Activated naive CD8-positive, alpha-beta T cell treated with anti-CD3 and anti-CD28 coated beads for 36 hours (primary cell): ENCODE data around the gene TTLL11. TPM values are rescaled to one million over a fixed set of nuclear protein-coding genes. Genes with fewer than 3 reads are reported as not detected.

Source experiments
- DNase-seq: peaks from one replicate; pipeline ENCODE4 v3.0.0; 2021
- H3K27ac Mint-ChIP-seq: one replicate; pipeline ENCODE4 v1.8.0; 2022; ENCODE audit warnings: mild to moderate bottlenecking, moderate library complexity, mixed read lengths
- H3K27me3 Mint-ChIP-seq: one replicate; pipeline ENCODE4 v1.8.0; 2022; ENCODE audit warnings: mild to moderate bottlenecking, mixed read lengths
- H3K36me3 Mint-ChIP-seq: one replicate; pipeline ENCODE4 v1.8.0; 2021; ENCODE audit warnings: mild to moderate bottlenecking, mixed read lengths
- H3K4me1 Mint-ChIP-seq: one replicate; pipeline ENCODE4 v1.8.0; 2021; ENCODE audit warnings: mixed read lengths
- H3K4me3 Mint-ChIP-seq: one replicate; pipeline ENCODE4 v1.8.0; 2022; ENCODE audit warnings: mild to moderate bottlenecking, moderate library complexity, mixed read lengths
- H3K9me3 Mint-ChIP-seq: one replicate; pipeline ENCODE4 v1.8.0; 2022; ENCODE audit warnings: mixed read lengths
- total RNA-seq, 2 experiments: library from RNA; stranded (reverse); gene quantifications; one replicate each; pipeline ENCODE4 v1.2.3, GENCODE V29; 2021

TTLL11 gene
- total RNA-seq, result 1 to 10 TPM; 2.5 to 2.8 TPM

- peaks cover 14% of the 10 kb centered on the region for H3K36me3 Mint-ChIP-seq
- H3K27ac Mint-ChIP-seq, result peak within 1 kb of the TSS; percentile 47
- peaks cover 33% of the 10 kb centered on the region for H3K4me1 Mint-ChIP-seq
- H3K9me3 Mint-ChIP-seq, result no peaks in the 10 kb centered on the region
- peak; percentile 97 for DNase-seq
- peak within 1 kb of the TSS; percentile 87 for H3K4me3 Mint-ChIP-seq
- H3K27me3 Mint-ChIP-seq, result peaks cover 16% of the 10 kb centered on the region
Observed at GRCh38 chr9:122092611-122093506, at the start of gene TTLL11. TTLL11 (minus strand) TSS chr9:122093308; CDS start chr9:122093148, 160 bp downstream.

GRCh38 chr9:122141671-122142070, 48.6 kb upstream of the TTLL11 start:
- no peak for DNase-seq
- H3K9me3 Mint-ChIP-seq, result no peaks in the 10 kb centered on the region
- no peaks in the 10 kb centered on the region for H3K27me3 Mint-ChIP-seq
- H3K4me3 Mint-ChIP-seq, result no peak overlapping the region
- H3K4me1 Mint-ChIP-seq, result peaks cover 2% of the 10 kb centered on the region
- no peak overlapping the region for H3K27ac Mint-ChIP-seq
- peaks cover 1% of the 10 kb centered on the region for H3K36me3 Mint-ChIP-seq

GRCh38 chr9:122140368-122141193, 47.5 kb upstream of the TTLL11 start:
- no peak for DNase-seq
- no peaks in the 10 kb centered on the region for H3K9me3 Mint-ChIP-seq
- H3K27me3 Mint-ChIP-seq, result no peaks in the 10 kb centered on the region
- peaks cover 2% of the 10 kb centered on the region for H3K4me1 Mint-ChIP-seq
- H3K4me3 Mint-ChIP-seq, result no peak overlapping the region
- no peaks in the 10 kb centered on the region for H3K36me3 Mint-ChIP-seq
- H3K27ac Mint-ChIP-seq, result peak overlapping the region; percentile 12

- H3K4me3 Mint-ChIP-seq, result no peak overlapping the region
- H3K9me3 Mint-ChIP-seq, result no peaks in the 10 kb centered on the region
- no peak overlapping the region for H3K27ac Mint-ChIP-seq
Observed at GRCh38 chr9:122138560-122139268, 45.6 kb upstream of the TTLL11 start.

GRCh38 chr9:122135529-122135859, 42.4 kb upstream of the TTLL11 start:
- no peaks in the 10 kb centered on the region for H3K4me1 Mint-ChIP-seq
- H3K36me3 Mint-ChIP-seq, result no peaks in the 10 kb centered on the region

More at GRCh38 chr9:122138560-122139268, 45.6 kb upstream of the TTLL11 start:
- Mint-ChIP-seq H3K4me1 (peaks cover 1% of the 10 kb centered on the region), H3K27me3 (no peaks in the 10 kb centered on the region), H3K36me3 (no peaks in the 10 kb centered on the region)
- no peak for DNase-seq

GRCh38 chr9:122134822-122135528, 41.9 kb upstream of the TTLL11 start:
- Mint-ChIP-seq H3K36me3 (no peaks in the 10 kb centered on the region), H3K27ac (no peak overlapping the region), H3K4me1 (no peaks in the 10 kb centered on the region), H3K9me3 (no peaks in the 10 kb centered on the region), H3K4me3 (no peak overlapping the region), H3K27me3 (no peaks in the 10 kb centered on the region)
- no peak for DNase-seq

More at GRCh38 chr9:122135529-122135859, 42.4 kb upstream of the TTLL11 start:
- Mint-ChIP-seq H3K27ac (no peak overlapping the region), H3K27me3 (no peaks in the 10 kb centered on the region), H3K4me3 (no peak overlapping the region), H3K9me3 (no peaks in the 10 kb centered on the region)
- DNase-seq, result no peak

GRCh38 chr9:122133984-122134535, 41.0 kb upstream of the TTLL11 start:
- Mint-ChIP-seq H3K36me3 (no peaks in the 10 kb centered on the region), H3K9me3 (no peaks in the 10 kb centered on the region), H3K4me3 (no peak overlapping the region), H3K4me1 (no peaks in the 10 kb centered on the region), H3K27ac (no peak overlapping the region), H3K27me3 (peaks cover 3% of the 10 kb centered on the region)
- no peak for DNase-seq

GRCh38 chr9:122133263-122133983, 40.3 kb upstream of the TTLL11 start:
- Mint-ChIP-seq H3K36me3 (no peaks in the 10 kb centered on the region), H3K27ac (no peak overlapping the region), H3K4me3 (no peak overlapping the region), H3K4me1 (no peaks in the 10 kb centered on the region), H3K9me3 (no peaks in the 10 kb centered on the region), H3K27me3 (peaks cover 3% of the 10 kb centered on the region)
- no peak for DNase-seq

GRCh38 chr9:122132539-122132938, 39.4 kb upstream of the TTLL11 start:
- Mint-ChIP-seq H3K36me3 (no peaks in the 10 kb centered on the region), H3K27me3 (peaks cover 3% of the 10 kb centered on the region), H3K27ac (no peak overlapping the region), H3K4me3 (no peak overlapping the region), H3K4me1 (peaks cover under 1% of the 10 kb centered on the region), H3K9me3 (no peaks in the 10 kb centered on the region)
- DNase-seq, result no peak

- Mint-ChIP-seq H3K4me3 (no peak overlapping the region), H3K27me3 (peaks cover 6% of the 10 kb centered on the region), H3K9me3 (no peaks in the 10 kb centered on the region), H3K4me1 (peaks cover 7% of the 10 kb centered on the region), H3K36me3 (no peaks in the 10 kb centered on the region), H3K27ac (no peak overlapping the region)
- DNase-seq, result no peak
Observed at GRCh38 chr9:122131401-122132001, 38.4 kb upstream of the TTLL11 start.

GRCh38 chr9:122130837-122131236, 37.7 kb upstream of the TTLL11 start:
- H3K9me3 Mint-ChIP-seq, result no peaks in the 10 kb centered on the region
- no peak overlapping the region for H3K4me3 Mint-ChIP-seq
- no peak for DNase-seq
- no peaks in the 10 kb centered on the region for H3K36me3 Mint-ChIP-seq
- H3K4me1 Mint-ChIP-seq, result peaks cover 11% of the 10 kb centered on the region
- H3K27me3 Mint-ChIP-seq, result peaks cover 12% of the 10 kb centered on the region
- H3K27ac Mint-ChIP-seq, result no peak overlapping the region

GRCh38 chr9:122129969-122130368, 36.9 kb upstream of the TTLL11 start:
- peaks cover 16% of the 10 kb centered on the region for H3K4me1 Mint-ChIP-seq
- peaks cover 21% of the 10 kb centered on the region for H3K27me3 Mint-ChIP-seq
- no peak overlapping the region for H3K4me3 Mint-ChIP-seq
- DNase-seq, result no peak
- H3K9me3 Mint-ChIP-seq, result no peaks in the 10 kb centered on the region
- H3K36me3 Mint-ChIP-seq, result no peaks in the 10 kb centered on the region
- no peak overlapping the region for H3K27ac Mint-ChIP-seq

- peaks cover 17% of the 10 kb centered on the region for H3K4me1 Mint-ChIP-seq
- no peaks in the 10 kb centered on the region for H3K9me3 Mint-ChIP-seq
- H3K27ac Mint-ChIP-seq, result no peak overlapping the region
- peaks cover 31% of the 10 kb centered on the region for H3K27me3 Mint-ChIP-seq
- no peak for DNase-seq
- no peaks in the 10 kb centered on the region for H3K36me3 Mint-ChIP-seq
- H3K4me3 Mint-ChIP-seq, result no peak overlapping the region
Observed at GRCh38 chr9:122128969-122129343, 35.8 kb upstream of the TTLL11 start.
